ENCODE measurements around the gene SOCS4. TPM values are rescaled to one million over a fixed set of nuclear protein-coding genes. Genes with fewer than 3 reads are reported as not detected.
"Not testable (repeated sequence)": the region's sequence is repeated elsewhere in the genome, so short reads cannot be mapped to it uniquely, and the experiment has no call there.

The SOCS4 gene
- total and polyA plus RNA-seq, 8 donors, result 2.4 to 13.4 (median 5.7) TPM

DNA sequence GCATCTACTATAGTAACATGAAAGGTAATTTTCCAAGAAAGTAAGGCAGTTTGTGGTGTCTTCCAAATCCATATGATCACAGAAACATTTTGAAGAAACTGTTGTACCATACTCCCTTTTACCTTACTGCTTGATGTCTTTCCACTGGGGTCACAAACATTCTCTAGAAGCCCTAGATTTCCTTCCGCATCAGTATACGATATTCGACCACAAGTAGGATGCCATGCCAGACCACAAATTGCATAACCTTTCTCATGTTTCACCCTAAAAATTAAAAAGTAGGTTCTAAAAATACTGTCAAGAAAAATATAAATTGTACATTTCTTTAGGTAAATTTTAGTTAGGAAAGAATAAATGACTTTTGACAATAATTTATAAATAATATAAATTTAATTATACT lies 26.7 kb upstream of the SOCS4 start:
- ATAC-seq (no peak), DNase-seq (no peak), FAIRE-seq (no peak)
- no peak overlapping the region for H3K27ac ChIP-seq
- H3K36me3 ChIP-seq, result no peaks in the 10 kb centered on the region
- no peaks in the 10 kb centered on the region for H3K27me3 ChIP-seq
- intact Hi-C loops (cut with DNase I), result no loop called here
- WGBS, 2 donors, result 92 to 93% methylated on average over 3 of the region's 3 CpGs
- TF ChIP-seq CTCF (IDR thresholded peaks at IDR 0.05), result no peak
- H3K4me3 ChIP-seq, result no peak overlapping the region
- H3K4me1 ChIP-seq, result no peaks in the 10 kb centered on the region
- H3K9me3 ChIP-seq, result no peaks in the 10 kb centered on the region

- Histone ChIP-seq H3K4me1 (no peaks in the 10 kb centered on the region), H3K27ac (no peak overlapping the region), H3K27me3 (no peaks in the 10 kb centered on the region), H3K9me3 (no peaks in the 10 kb centered on the region), H3K36me3 (no peaks in the 10 kb centered on the region), H3K4me3 (no peak overlapping the region)
- DNase-seq, result no peak
- TF ChIP-seq CTCF (IDR thresholded peaks at IDR 0.05), result no peak
- no peak for FAIRE-seq
- WGBS, 2 donors, result 83 to 85% methylated on average over 4 of the region's 4 CpGs
- intact Hi-C loops (cut with DNase I), result no loop called here
- ATAC-seq, result no peak
Measured at GRCh38 chr14:55005071-55005470, 22.0 kb upstream of the SOCS4 start.

- Histone ChIP-seq H3K4me3 (no peak overlapping the region), H3K27ac (no peak overlapping the region), H3K4me1 (no peaks in the 10 kb centered on the region), H3K27me3 (no peaks in the 10 kb centered on the region), H3K36me3 (no peaks in the 10 kb centered on the region), H3K9me3 (no peaks in the 10 kb centered on the region)
- WGBS, 2 donors, result 86 to 93% methylated on average over 2 of the region's 2 CpGs
- no peak for TF ChIP-seq CTCF (IDR thresholded peaks at IDR 0.05)
- no peak for ATAC-seq
- intact Hi-C loops (cut with DNase I), result no loop called here
- FAIRE-seq, result no peak
- no peak for DNase-seq
Measured at GRCh38 chr14:55015006-55015405, 12.0 kb upstream of the SOCS4 start.

GRCh38 chr14:55019968-55020554 lies 7.0 kb upstream of the SOCS4 start:
- H3K9me3 ChIP-seq, result no peaks in the 10 kb centered on the region
- DNase-seq, result no peak
- H3K36me3 ChIP-seq, result no peaks in the 10 kb centered on the region
- no peak for TF ChIP-seq CTCF (IDR thresholded peaks at IDR 0.05)
- no peak overlapping the region for H3K27ac ChIP-seq
- no peaks in the 10 kb centered on the region for H3K27me3 ChIP-seq
- no peak overlapping the region for H3K4me3 ChIP-seq
- FAIRE-seq, result no peak
- 90 to 96% methylated on average over 2 of the region's 2 CpGs for WGBS, 2 donors
- no peaks in the 10 kb centered on the region for H3K4me1 ChIP-seq
- intact Hi-C loops (cut with DNase I), result no loop called here
- no peak for ATAC-seq

DNA sequence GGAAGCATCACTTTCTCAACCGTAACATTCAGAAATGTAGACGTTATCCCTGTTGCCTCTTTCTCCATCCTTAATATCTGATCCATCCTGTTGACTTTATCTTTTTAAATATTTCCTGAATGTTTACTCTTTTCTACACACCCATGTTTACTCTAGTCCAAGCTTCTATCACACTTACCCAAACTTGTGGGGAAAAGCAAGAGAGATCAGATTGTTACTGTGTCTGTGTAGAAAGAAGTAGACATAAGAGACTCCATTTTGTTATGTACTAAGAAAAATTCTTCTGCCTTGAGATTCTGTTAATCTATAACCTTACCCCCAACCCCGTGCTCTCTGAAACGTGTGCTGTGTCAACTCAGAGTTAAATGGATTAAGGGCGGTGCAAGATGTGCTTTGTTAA lies 2.7 kb upstream of the SOCS4 start:
- H3K36me3 ChIP-seq; ATAC-seq; H3K9me3 ChIP-seq; DNase-seq; H3K27ac ChIP-seq; intact Hi-C loops (cut with DNase I); H3K27me3 ChIP-seq; FAIRE-seq; H3K4me3 ChIP-seq: not testable (repeated sequence)
- WGBS, 2 donors, result 69 to 79% methylated on average over 2 of the region's 5 CpGs
- H3K4me1 ChIP-seq, result peaks cover 0 to 12% (median 10%) of the 10 kb centered on the region in 3 donors

Measured in pancreas (tissue), 10 donors.